Stimulated activated CD4-positive, alpha-beta T cell treated with anti-CD3 and anti-CD28 coated beads, TNF-alpha, amount 100 ng/mL, for 1 hour (primary cell): Measurements from ENCODE around the gene DAB2IP.
"Not testable (repeated sequence)": the region's sequence is repeated elsewhere in the genome, so short reads cannot be mapped to it uniquely, and the experiment has no call there.

ENCODE experiments used
- DNase-seq, 3 donors: peaks; one replicate each; pipeline ENCODE4 v3.0.0-alpha.2; 2020; ENCODE audit warnings: low read depth in 3 of 3, low spot score in 1 of 3

The DAB2IP gene

GRCh38 chr9:121721770-121722169, 70.3 kb downstream of the DAB2IP start:
- DNase-seq: no peak

- no peak for DNase-seq
Measured at GRCh38 chr9:121725008-121725775, 73.8 kb downstream of the DAB2IP start.

GRCh38 chr9:121727295-121728020, 76.0 kb downstream of the DAB2IP start:
- no peak for DNase-seq

- DNase-seq: no peak
Measured at GRCh38 chr9:121728916-121729315, 77.5 kb downstream of the DAB2IP start.

GRCh38 chr9:121729769-121730562, 78.5 kb downstream of the DAB2IP start:
- no peak for DNase-seq

GRCh38 chr9:121731090-121731489, 79.7 kb downstream of the DAB2IP start:
- DNase-seq: no peak

- no peak for DNase-seq
Measured at GRCh38 chr9:121731919-121732318, 80.5 kb downstream of the DAB2IP start.

- no peak for DNase-seq
Measured at GRCh38 chr9:121732389-121732788, 81.0 kb downstream of the DAB2IP start.

- DNase-seq: no peak
Measured at GRCh38 chr9:121732886-121733285, 81.5 kb downstream of the DAB2IP start.

- DNase-seq: no peak
Measured at GRCh38 chr9:121734465-121734864, 83.0 kb downstream of the DAB2IP start.

- no peak for DNase-seq
Measured at GRCh38 chr9:121735065-121735792, 83.8 kb downstream of the DAB2IP start.

- no peak for DNase-seq
Measured at GRCh38 chr9:121735793-121736770, 84.6 kb downstream of the DAB2IP start.

- no peak for DNase-seq
Measured at GRCh38 chr9:121736934-121737462, 85.6 kb downstream of the DAB2IP start.

GRCh38 chr9:121737481-121737931, 86.1 kb downstream of the DAB2IP start:
- no peak for DNase-seq

- no peak for DNase-seq
Measured at GRCh38 chr9:121738411-121738810, 87.0 kb downstream of the DAB2IP start.

GRCh38 chr9:121738968-121739367, 87.5 kb downstream of the DAB2IP start:
- DNase-seq: no peak

- DNase-seq: no peak
Measured at GRCh38 chr9:121739971-121740370, 88.5 kb downstream of the DAB2IP start.

GRCh38 chr9:121741228-121741918, 89.9 kb downstream of the DAB2IP start:
- DNase-seq: no peak

- not testable (repeated sequence) for DNase-seq
Measured at GRCh38 chr9:121741919-121742283, 90.5 kb downstream of the DAB2IP start.
